GM10248 (cell line): ENCODE data around the gene RPE.

Experiments used
- CTCF ChIA-PET: fragments of 300-600 bp; sonication (Branson Sonifier 250); formaldehyde crosslinking; extraction: SDS; loops from one replicate; lab custom pipeline; 2021; ENCODE audit warnings: antibody characterized with exemption; lab: Yijun Ruan, JAX
- POLR2A ChIA-PET: fragments of 350-650 bp; sonication (Branson Sonifier 250); formaldehyde crosslinking; extraction: SDS; loops from one replicate; lab custom pipeline; 2020; ENCODE audit warnings: antibody characterized with exemption; lab: Yijun Ruan, JAX
- DNase-seq: peaks from one replicate; pipeline ENCODE4 v3.0.0; 2012; ENCODE audit errors: extremely low spot score
- CTCF ChIP-seq: IDR thresholded peaks from 2 replicates; pipeline ENCODE4 v1.5.1; 2012; ENCODE audit warnings: mild to moderate bottlenecking, low read depth; ENCODE audit errors: extremely low read depth, missing control alignments, control extremely low read depth

Gene RPE

GRCh38 chr2:210027608-210028007 is 25.2 kb downstream of the RPE start:
- ChIA-PET POLR2A (no interaction called here), CTCF (interaction anchor here (0.9 kb wide), 1 partner anchor 13 kb away, joined by 3 read pairs; no protein-coding TSS in a partner anchor)
- TF ChIP-seq CTCF = no peak
- DNase-seq = no peak

GRCh38 chr2:210028178-210028577 is 25.7 kb downstream of the RPE start:
- ChIA-PET CTCF (no interaction called here), POLR2A (no interaction called here)
- no peak for TF ChIP-seq CTCF
- no peak for DNase-seq

- CTCF ChIA-PET = interaction anchor here (1.7 kb wide), 1 partner anchor 11 kb away, joined by 3 read pairs; no protein-coding TSS in a partner anchor
- TF ChIP-seq CTCF = no peak
- no peak for DNase-seq
- POLR2A ChIA-PET = no interaction called here
These were observed 31.7 kb downstream of the RPE start for GRCh38 chr2:210034087-210034683.

- ChIA-PET CTCF (interaction anchor here (1.7 kb wide), 1 partner anchor 9 kb away, joined by 3 read pairs; no protein-coding TSS in a partner anchor), POLR2A (no interaction called here)
- TF ChIP-seq CTCF = no peak
- no peak for DNase-seq
These were observed 33.2 kb downstream of the RPE start for GRCh38 chr2:210035679-210036078.

GRCh38 chr2:210038078-210038477 is 35.6 kb downstream of the RPE start:
- ChIA-PET POLR2A (no interaction called here), CTCF (interaction anchor here (1.6 kb wide), 1 partner anchor 11 kb away, joined by 3 read pairs; no protein-coding TSS in a partner anchor)
- no peak for DNase-seq
- no peak for TF ChIP-seq CTCF

- TF ChIP-seq CTCF = no peak
- POLR2A ChIA-PET = no interaction called here
- no peak for DNase-seq
- CTCF ChIA-PET = no interaction called here
These were observed 44.5 kb downstream of the RPE start for GRCh38 chr2:210046851-210047500.
